HT1080 (cell line): ENCODE results near the gene ZNF862. TPM values are rescaled to one million over a fixed set of nuclear protein-coding genes. Genes with fewer than 3 reads are reported as not detected.

Source experiments
- DNase-seq: peaks from one replicate; pipeline ENCODE4 v3.0.0-alpha.2; 2015; ENCODE audit warnings: low read depth
- total RNA-seq: library from RNA; depleted of rRNA; stranded (reverse); fragments of >200 nt; shearing (Covaris generic); gene quantifications from 2 replicates; pipeline ENCODE4 v1.2.3, GENCODE V29; 2014

Gene ZNF862
- total RNA-seq, 1 experiment from 2014 or later: 0.37 TPM

- DNase-seq: no peak
These were observed 5.4 kb downstream of the ZNF862 start for GRCh38 chr7:149843566-149843965.

- DNase-seq: no peak
These were observed 6.3 kb downstream of the ZNF862 start for GRCh38 chr7:149844445-149844844.

GRCh38 chr7:149845257-149845980, 7.2 kb downstream of the ZNF862 start:
- no peak for DNase-seq

GRCh38 chr7:149846021-149846420, 7.8 kb downstream of the ZNF862 start:
- no peak for DNase-seq

- no peak for DNase-seq
These were observed 8.4 kb downstream of the ZNF862 start for GRCh38 chr7:149846436-149847046.

GRCh38 chr7:149849174-149849573, 11.0 kb downstream of the ZNF862 start:
- no peak for DNase-seq

GRCh38 chr7:149850007-149850594, 11.9 kb downstream of the ZNF862 start:
- no peak for DNase-seq

DNA sequence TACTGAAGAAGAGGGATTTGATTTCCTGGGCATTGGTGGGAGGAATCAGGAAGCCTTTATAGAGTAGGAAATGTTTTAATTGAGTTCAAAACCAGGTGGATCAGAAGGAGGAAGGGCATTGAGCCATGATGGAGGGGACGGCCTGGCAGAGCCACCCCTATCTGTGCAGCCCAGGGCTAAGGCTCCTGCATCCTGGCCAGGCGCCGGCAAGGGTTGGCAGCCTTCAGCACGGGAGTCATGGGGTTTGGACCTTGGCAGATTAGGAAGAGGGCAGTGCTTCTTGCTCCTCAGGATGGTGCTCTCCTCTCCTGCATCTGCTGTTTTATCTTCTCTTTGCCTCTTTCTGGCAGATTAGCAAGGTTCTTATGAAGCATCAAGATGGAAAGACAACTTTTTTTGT, 12.5 kb downstream of the ZNF862 start:
- DNase-seq: no peak

- no peak for DNase-seq
These were observed 13.3 kb downstream of the ZNF862 start for GRCh38 chr7:149851449-149851848.

- DNase-seq: no peak
These were observed 15.0 kb downstream of the ZNF862 start for GRCh38 chr7:149853157-149853556.

DNA sequence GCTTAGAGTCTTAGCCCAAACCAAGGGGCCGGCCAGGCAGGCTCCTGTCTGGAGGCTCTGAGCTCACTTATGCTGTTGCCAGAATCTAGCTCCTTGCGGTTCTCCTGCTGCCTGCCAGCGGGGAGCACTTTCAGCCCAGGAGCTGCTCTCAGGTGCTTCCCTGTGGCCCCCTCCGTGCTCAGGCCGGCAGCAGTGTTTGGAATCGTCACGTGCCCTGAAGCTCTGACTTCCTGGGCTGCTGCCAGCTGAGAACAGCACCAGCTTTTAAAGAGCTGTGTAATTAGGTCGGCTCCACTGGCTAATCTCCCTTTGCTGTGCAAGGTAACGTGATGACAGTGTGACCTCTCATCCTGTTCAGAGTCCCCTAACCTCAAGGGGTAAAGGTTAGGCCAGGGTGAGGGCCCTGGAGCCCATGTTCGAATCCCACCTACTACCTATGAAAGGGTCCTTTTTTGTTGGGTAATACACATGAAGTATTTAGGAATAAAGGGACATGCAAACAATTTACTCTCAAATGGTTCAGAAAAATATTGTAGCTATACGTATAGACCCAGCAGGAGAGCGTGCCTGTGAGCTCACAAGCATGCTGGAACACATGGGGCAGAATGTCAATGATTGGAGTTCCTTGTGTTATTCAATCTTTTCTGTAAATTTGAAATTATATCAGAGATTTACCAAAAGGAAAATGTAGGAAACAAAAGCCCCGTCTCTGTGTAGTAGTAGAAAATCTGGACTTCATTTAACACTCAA, 16.6 kb downstream of the ZNF862 start:
- DNase-seq: peak; percentile 40

- DNase-seq: peak; percentile 87
These were observed 17.5 kb downstream of the ZNF862 start for GRCh38 chr7:149855361-149856305.

DNA sequence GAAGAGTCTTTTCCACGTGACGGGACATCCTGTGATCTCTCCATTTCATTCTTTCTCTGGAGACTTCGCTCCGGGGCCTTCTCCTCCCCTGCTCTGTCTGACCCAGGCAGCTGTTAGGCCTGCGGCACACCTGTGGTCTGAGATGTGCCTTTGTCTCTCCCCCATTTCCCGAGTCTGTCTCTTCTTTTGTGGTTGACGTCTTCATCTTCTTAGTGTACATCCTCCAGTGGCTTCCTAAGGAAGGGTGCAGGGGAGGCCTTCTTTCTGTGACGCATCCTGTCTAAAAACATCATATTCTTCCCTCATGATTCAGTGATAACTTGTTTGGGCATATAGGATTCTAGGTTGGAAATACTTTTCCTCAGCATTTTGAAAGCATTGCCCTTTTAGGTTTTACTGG, 18.4 kb downstream of the ZNF862 start:
- no peak for DNase-seq

- DNase-seq: no peak
These were observed 21.2 kb downstream of the ZNF862 start for GRCh38 chr7:149859369-149859768.

DNA sequence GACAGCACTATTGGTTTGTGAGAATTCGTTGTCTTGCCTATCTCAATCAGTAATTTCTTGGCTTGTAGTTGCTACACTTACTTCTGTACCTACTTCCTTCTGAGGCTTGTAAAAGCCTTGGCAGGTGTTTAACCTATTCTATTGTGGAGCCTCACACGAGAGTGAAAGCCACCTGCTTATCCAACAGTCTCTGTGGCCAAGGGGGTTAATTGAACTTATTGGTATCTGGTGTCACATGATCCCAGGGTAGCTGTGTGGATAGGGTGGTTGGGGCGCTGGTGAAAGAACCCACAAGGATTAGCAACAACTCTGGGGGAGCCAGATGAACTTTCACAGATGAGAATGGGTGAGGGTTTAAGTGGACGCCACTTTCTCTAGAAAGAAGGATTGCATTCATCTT, 21.7 kb downstream of the ZNF862 start:
- DNase-seq: no peak

- DNase-seq: no peak
These were observed 22.9 kb downstream of the ZNF862 start for GRCh38 chr7:149860821-149861727.

DNA sequence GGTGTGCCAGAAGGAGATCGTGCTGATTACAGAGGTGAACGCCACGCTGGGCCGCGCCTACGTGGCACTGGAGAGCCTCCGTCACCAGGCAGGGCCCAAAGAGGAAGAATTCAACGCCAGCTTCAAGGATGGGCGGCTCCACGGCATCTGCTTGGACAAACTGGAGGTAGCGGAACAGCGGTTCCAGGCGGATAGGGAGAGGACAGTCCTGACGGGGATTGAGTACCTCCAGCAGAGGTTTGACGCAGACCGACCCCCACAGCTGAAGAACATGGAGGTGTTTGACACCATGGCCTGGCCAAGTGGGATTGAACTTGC, 23.5 kb downstream of the ZNF862 start:
- DNase-seq: no peak

DNA sequence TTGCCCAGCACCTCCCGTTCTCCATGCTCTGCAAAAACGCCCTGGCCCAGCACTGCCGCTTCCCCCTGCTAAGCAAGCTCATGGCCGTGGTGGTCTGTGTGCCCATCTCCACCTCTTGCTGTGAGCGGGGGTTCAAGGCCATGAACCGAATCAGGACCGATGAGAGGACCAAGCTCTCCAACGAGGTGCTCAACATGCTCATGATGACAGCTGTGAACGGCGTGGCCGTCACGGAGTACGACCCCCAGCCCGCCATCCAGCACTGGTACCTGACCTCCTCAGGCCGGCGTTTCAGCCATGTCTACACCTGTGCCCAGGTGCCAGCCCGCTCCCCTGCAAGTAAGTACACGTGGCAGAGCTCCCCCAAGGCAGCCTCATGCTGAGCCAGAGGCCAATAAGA, 24.0 kb downstream of the ZNF862 start:
- no peak for DNase-seq

- no peak for DNase-seq
These were observed 25.3 kb downstream of the ZNF862 start for GRCh38 chr7:149863500-149863899.

- no peak for DNase-seq
These were observed 25.8 kb downstream of the ZNF862 start for GRCh38 chr7:149864023-149864422.
